ENCODE results near the gene IGSF22.

IGSF22 gene

DNA sequence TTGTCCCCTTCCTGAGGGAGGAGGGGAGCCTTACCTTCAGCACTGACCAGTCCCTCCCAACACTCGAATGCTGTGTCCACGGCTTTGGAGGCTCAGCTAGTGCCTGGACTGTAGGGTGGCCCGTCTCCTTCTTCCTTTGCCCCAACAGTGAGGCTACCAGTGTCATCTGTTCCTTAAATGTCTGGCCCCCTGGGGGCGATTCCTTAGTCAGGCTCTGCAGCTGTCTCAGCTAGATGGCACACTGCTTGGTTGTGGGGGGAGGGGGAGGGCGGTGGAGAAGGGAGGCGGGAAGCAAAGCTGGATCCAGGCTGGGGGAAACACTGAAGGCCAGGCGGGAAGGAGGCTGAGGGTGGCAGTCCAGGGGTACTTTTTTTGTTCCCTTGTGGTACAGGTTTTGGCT lies at the start of gene IGSF22:
IGSF22 (minus strand) TSS at position 149 of the 400 bp plus-strand sequence. CDS start 1,952 bp downstream, outside the sequence.
- H3K4me3 ChIP-seq (ENCODE audit: low read depth, low read length): no peak within 1 kb of the TSS
- TF ChIP-seq, protein P1, sequence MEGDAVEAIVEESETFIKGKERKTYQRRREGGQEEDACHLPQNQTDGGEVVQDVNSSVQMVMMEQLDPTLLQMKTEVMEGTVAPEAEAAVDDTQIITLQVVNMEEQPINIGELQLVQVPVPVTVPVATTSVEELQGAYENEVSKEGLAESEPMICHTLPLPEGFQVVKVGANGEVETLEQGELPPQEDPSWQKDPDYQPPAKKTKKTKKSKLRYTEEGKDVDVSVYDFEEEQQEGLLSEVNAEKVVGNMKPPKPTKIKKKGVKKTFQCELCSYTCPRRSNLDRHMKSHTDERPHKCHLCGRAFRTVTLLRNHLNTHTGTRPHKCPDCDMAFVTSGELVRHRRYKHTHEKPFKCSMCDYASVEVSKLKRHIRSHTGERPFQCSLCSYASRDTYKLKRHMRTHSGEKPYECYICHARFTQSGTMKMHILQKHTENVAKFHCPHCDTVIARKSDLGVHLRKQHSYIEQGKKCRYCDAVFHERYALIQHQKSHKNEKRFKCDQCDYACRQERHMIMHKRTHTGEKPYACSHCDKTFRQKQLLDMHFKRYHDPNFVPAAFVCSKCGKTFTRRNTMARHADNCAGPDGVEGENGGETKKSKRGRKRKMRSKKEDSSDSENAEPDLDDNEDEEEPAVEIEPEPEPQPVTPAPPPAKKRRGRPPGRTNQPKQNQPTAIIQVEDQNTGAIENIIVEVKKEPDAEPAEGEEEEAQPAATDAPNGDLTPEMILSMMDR (IDR thresholded peaks at IDR 0.05; ENCODE audit: low read depth, low read length): no peak

DNA sequence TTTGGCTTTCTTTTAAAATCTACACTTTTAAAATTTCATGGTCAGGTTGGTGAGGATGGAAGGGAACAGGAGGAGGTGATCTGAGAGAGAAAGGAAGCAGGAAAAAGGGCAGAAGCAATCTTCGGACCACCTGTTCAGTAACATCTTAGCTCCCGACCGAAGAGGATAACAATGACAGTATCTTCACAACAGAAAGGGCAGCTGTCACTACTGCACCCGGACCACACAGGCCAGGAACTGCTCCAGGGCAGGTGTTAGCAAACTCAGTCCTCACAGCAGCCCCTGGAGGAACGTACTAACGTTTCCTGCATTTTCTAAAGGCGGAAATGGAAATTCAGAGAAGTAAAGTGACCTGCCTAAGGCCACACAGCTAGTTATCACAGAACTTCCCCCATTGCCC lies 48.8 kb upstream of the IGSF22 start:
- TF ChIP-seq, protein P1 (IDR thresholded peaks at IDR 0.05; ENCODE audit: low read depth, low read length): no peak
- no peak overlapping the region for H3K4me3 ChIP-seq (ENCODE audit: low read depth, low read length)

DNA sequence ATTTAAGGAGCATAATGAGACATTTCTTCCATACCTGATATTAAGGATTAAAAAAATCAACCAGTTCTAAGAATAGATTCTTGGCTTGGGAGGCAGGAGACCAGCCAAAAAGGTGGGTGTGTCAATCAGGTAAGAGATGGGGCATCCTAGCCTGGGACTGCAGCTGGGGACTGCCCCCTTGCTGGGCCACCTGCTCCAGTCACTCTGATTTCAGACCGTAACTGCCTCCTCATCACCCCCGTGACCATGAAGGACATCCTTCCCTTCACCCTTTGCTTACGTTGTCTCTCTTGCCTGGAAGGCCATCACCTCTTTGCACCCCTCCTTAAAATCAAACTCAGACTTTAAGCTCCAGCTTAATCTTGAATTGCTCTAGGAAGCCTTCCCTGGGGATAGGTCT lies 47.7 kb upstream of the IGSF22 start:
- TF ChIP-seq, protein P1 (IDR thresholded peaks at IDR 0.05; ENCODE audit: low read depth, low read length): no peak

DNA sequence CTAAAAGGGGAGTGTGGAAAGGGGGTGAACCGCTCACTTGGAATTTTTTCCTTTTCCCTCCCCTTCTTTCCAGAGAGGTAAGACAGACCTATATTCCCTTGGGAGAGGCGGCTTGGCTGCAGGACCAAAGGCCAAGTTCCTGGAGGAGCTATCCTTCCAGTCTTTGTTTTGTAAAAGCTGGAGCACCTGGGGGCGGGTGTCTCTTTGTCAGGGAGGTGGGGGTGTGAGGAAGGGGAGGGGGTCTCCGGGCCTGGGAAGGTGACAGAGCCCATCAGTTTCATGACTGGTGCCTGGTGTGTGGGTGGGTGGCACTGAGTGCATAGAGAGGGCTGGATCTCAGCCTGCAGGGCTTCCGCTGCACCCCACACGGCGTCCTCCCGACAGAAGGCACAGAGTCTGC lies 47.1 kb upstream of the IGSF22 start:
- no peak overlapping the region for H3K4me3 ChIP-seq (ENCODE audit: low read depth, low read length)
- TF ChIP-seq, protein P1 (IDR thresholded peaks at IDR 0.05; ENCODE audit: low read depth, low read length): no peak

More for the DNA sequence above, 47.7 kb upstream of the IGSF22 start:
- no peak overlapping the region for H3K4me3 ChIP-seq (ENCODE audit: low read depth, low read length)

DNA sequence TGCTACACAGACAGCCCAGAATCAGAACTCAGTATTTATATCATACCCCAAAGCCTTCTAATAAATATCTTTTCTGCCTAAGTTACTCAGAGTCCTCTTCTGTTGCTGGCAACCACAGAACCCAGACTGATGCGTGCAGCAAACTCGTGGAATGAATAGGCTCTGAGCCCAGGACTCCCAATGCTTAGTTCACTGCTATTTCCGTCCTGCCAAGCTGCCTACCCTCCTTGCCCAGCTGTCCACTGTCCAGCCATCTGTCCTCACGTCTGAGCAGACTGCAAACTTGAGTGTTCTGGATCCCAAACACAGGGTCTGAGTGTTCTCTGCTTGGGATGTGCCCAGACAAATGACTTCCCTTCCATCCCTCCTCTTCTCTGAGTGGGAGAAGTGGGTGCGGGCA lies 46.2 kb upstream of the IGSF22 start:
- H3K4me3 ChIP-seq (ENCODE audit: low read depth, low read length): no peak overlapping the region
- TF ChIP-seq, protein P1 (IDR thresholded peaks at IDR 0.05; ENCODE audit: low read depth, low read length): no peak

DNA sequence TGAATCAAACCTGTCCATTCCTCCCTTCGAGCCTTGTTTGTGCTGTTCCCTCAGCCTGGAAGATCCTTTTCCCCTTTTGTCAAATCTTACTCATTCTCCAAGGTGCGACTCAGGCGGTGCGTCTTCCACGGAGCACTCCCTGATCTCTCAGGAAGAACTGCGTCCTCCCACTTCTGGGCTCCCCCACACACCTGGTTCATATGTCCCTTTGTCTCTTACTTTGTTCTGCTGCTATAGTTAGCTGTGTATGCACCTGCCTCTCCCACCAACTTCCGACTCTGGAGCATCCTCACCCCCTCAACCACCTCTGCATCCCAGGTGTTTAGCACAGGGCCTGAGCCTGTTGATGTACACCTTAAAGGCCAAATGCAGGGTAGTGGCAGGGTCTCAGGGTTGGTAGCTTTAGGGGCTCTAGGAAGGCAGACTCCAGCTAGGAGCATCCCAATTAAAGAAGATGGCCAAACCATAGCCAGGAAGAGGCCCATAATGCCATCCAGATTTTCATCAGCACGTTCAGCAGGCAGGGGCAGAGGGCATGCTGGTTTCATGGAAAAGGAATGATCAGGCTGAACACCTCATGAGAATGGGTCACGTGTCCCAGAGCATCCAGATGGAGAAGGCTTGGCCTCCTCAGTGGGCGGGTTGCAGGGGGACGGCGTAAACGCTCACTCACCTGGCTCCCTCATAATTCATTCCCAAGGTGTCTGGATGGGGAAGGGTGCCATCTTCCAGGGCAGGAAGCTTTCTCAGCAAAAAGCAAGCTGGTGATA lies 45.5 kb upstream of the IGSF22 start:
- TF ChIP-seq, protein P1 (IDR thresholded peaks at IDR 0.05; ENCODE audit: low read depth, low read length): no peak
- no peak overlapping the region for H3K4me3 ChIP-seq (ENCODE audit: low read depth, low read length)

DNA sequence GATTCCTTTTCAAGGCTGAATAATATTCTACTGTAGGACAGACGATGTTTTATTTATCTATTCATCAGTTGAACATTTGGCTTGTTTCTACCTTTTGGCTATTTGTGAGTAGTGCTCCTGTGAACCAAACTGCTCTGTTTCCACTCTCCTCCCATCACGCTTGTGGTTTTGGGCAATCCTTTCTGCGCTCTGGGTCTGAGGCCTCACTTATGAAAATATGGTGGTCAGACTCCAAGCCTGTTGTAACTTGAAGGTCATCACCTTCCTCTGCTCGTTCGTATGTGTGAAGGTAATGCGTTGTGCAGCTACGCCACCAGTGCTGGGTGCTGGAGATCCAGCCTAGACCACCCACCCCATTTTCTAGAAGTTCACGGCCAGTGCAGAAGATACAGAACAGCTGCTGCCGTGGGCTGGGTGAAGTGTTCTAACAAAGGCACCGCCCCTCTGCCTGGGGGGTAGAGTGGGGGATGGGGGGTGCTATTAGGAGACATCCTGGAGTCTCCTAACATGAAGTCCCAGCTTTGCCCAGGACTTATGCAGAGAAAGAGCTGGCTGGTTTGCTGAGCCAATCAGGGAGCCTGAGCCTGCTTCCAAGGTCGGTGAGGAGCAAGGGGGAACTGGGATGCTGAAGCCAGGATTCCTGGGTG lies 44.6 kb upstream of the IGSF22 start:
- no peak overlapping the region for H3K4me3 ChIP-seq (ENCODE audit: low read depth, low read length)
- TF ChIP-seq, protein P1 (IDR thresholded peaks at IDR 0.05; ENCODE audit: low read depth, low read length): no peak

All from WI38 (cell line).